SW480 (cell line): ENCODE data around the gene RGS1.

Experiments used
- DNase-seq: peaks from one replicate; pipeline ENCODE4 v3.0.0-alpha.2; 2016; ENCODE audit warnings: low spot score

RGS1 gene

GRCh38 chr1:192554904-192555303 lies 20.7 kb upstream of the RGS1 start:
- DNase-seq, result no peak

- no peak for DNase-seq
Measured at GRCh38 chr1:192555399-192555798, 20.2 kb upstream of the RGS1 start.

- DNase-seq, result no peak
Measured at GRCh38 chr1:192557841-192558595, 17.6 kb upstream of the RGS1 start.

GRCh38 chr1:192559115-192560006 lies 16.2 kb upstream of the RGS1 start:
- DNase-seq, result peak; percentile 58

GRCh38 chr1:192561301-192561700 lies 14.3 kb upstream of the RGS1 start:
- DNase-seq, result no peak

- DNase-seq, result no peak
Measured at GRCh38 chr1:192563129-192563528, 12.4 kb upstream of the RGS1 start.

- DNase-seq, result no peak
Measured at GRCh38 chr1:192564099-192564498, 11.5 kb upstream of the RGS1 start.

- DNase-seq, result no peak
Measured at GRCh38 chr1:192565946-192566345, 9.6 kb upstream of the RGS1 start.

- DNase-seq, result no peak
Measured at GRCh38 chr1:192566657-192567056, 8.9 kb upstream of the RGS1 start.

- DNase-seq, result no peak
Measured at GRCh38 chr1:192568063-192568462, 7.5 kb upstream of the RGS1 start.

- no peak for DNase-seq
Measured at GRCh38 chr1:192571668-192572067, 3.9 kb upstream of the RGS1 start.

- DNase-seq, result no peak
Measured at GRCh38 chr1:192573499-192573898, 2.1 kb upstream of the RGS1 start.

GRCh38 chr1:192574073-192574472 lies 1.5 kb upstream of the RGS1 start:
- no peak for DNase-seq

- no peak for DNase-seq
Measured at GRCh38 chr1:192576190-192577144, 894 bp downstream of the RGS1 start.

- DNase-seq, result no peak
Measured at GRCh38 chr1:192577145-192578140, 1.9 kb downstream of the RGS1 start.

GRCh38 chr1:192578144-192578909 lies 2.8 kb downstream of the RGS1 start:
- DNase-seq, result no peak

GRCh38 chr1:192579010-192579738 lies 3.6 kb downstream of the RGS1 start:
- no peak for DNase-seq

- peak; percentile 55 for DNase-seq
Measured at GRCh38 chr1:192580351-192580962, 4.9 kb downstream of the RGS1 start.
